BJ (cell line): Measurements from ENCODE around the gene KCTD13. TPM values are rescaled to one million over a fixed set of nuclear protein-coding genes. Genes with fewer than 3 reads are reported as not detected.

Experiments
- CTCF ChIA-PET: fragments of 350-600 bp; formaldehyde crosslinking; extraction: SDS; loops from one replicate; lab custom pipeline; 2021; ENCODE audit warnings: antibody characterized with exemption, inconsistent platforms; lab: Yijun Ruan, JAX
- POLR2A ChIA-PET: fragments of 300-600 bp; sonication (Branson Sonifier 250); formaldehyde crosslinking; extraction: SDS; loops from one replicate; lab custom pipeline; 2021; ENCODE audit warnings: antibody characterized with exemption; lab: Charles Lee
- DNase-seq: peaks from one replicate; pipeline ENCODE4 v3.0.0-alpha.2; 2011; ENCODE audit warnings: low read depth
- H3K27me3 ChIP-seq: 2 replicates; pipeline ENCODE4 v1.6.0; 2011; ENCODE audit warnings: low read length; ENCODE audit not compliant: control insufficient read depth, insufficient read depth
- H3K36me3 ChIP-seq: 2 replicates; pipeline ENCODE4 v1.5.1; 2011; ENCODE audit warnings: low read length; ENCODE audit not compliant: control insufficient read depth, insufficient read depth
- H3K4me3 ChIP-seq: 2 replicates; pipeline ENCODE4 v1.5.1; 2011; ENCODE audit warnings: low read depth, mild to moderate bottlenecking, control low read depth, low read length
- polyA plus RNA-seq: library from polyadenylated mRNA; depleted of rRNA; stranded (reverse); fragments of >200 nt; gene quantifications from 2 replicates; pipeline ENCODE4 v1.2.3, GENCODE V29; 2011
- TF ChIP-seq, protein P1 (sequence below): IDR thresholded peaks from 2 replicates; pipeline ENCODE4 v1.5.1; 2011; ENCODE audit warnings: low read depth, mild to moderate bottlenecking, control low read depth, inconsistent platforms, low read length, moderate library complexity; ENCODE audit not compliant: insufficient read depth

The KCTD13 gene
- polyA plus RNA-seq, 1 experiment: 12.3 TPM

DNA sequence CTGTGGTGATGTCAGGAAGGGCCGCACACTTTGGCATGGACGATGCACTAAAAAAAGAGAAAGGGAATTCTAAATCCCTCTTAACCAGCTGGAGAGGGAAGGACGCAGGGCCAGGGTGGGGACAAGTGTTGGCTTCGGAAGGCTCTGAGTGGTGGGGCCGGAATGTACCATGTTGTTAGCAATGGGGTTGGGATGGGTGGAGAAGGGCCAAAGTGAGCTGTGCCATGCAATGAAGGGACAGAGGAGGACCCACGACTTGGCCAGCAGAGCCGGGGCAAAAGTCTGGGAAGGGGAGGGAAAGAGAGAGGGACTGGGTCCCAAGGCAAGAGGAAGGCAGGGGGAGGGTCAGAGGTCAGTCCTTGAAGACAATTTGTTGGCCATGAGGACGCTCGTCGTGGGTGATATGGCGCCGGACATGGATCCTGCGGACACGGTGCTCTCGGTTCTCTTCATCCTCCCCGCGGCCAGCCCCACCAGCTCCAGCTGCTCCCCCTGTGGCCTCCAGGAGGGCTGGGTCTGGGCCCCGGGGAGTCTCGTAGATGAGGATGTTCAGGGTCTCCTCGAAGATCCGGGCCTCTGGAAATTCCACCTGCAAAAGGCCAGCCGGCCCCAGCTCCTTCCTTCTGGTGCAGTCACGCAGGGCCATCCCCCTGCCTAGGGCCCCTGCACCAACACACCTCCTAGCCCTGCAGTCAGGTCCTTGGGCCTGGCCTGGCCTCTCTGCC is 19.3 kb downstream of the KCTD13 start:
- DNase-seq: no peak
- ChIA-PET CTCF (interaction anchor here (1.1 to 1.3 kb wide), 2 partner anchors 9 to 66 kb away, joined by 3 to 5 read pairs; no protein-coding TSS in a partner anchor), POLR2A (no interaction called here)
- H3K4me3 ChIP-seq: no peak overlapping the region
- TF ChIP-seq, protein P1, sequence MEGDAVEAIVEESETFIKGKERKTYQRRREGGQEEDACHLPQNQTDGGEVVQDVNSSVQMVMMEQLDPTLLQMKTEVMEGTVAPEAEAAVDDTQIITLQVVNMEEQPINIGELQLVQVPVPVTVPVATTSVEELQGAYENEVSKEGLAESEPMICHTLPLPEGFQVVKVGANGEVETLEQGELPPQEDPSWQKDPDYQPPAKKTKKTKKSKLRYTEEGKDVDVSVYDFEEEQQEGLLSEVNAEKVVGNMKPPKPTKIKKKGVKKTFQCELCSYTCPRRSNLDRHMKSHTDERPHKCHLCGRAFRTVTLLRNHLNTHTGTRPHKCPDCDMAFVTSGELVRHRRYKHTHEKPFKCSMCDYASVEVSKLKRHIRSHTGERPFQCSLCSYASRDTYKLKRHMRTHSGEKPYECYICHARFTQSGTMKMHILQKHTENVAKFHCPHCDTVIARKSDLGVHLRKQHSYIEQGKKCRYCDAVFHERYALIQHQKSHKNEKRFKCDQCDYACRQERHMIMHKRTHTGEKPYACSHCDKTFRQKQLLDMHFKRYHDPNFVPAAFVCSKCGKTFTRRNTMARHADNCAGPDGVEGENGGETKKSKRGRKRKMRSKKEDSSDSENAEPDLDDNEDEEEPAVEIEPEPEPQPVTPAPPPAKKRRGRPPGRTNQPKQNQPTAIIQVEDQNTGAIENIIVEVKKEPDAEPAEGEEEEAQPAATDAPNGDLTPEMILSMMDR: no peak
- H3K27me3 ChIP-seq: no peaks in the 10 kb centered on the region
- peaks cover 1% of the 10 kb centered on the region; the same call in 1 of the 2 replicates for H3K36me3 ChIP-seq

DNA sequence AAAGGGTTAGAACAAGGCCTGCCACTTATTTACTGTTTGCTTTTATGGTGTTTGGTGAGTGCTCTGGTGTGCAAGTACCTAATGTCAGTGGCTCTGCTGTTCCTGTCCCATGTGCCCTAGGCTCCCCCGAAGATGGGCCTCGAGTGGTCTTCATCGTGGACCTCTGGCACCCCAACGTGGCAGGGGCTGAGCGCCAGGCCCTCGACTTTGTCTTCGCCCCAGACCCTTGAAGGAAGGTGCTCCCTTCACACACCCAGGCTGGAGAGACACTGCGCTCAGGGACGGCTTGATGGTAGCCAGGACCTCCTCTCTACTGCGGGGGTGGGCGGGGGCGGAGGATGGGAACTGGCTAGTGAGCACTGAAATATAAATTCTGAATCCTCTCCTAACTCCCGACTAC is 20.4 kb downstream of the KCTD13 start:
- POLR2A ChIA-PET: no interaction called here
- no peak for DNase-seq
- H3K4me3 ChIP-seq: no peak overlapping the region
- no peaks in the 10 kb centered on the region for H3K27me3 ChIP-seq
- TF ChIP-seq, protein P1: no peak
- H3K36me3 ChIP-seq: peaks cover 1% of the 10 kb centered on the region; the same call in 1 of the 2 replicates
- CTCF ChIA-PET: no interaction called here

DNA sequence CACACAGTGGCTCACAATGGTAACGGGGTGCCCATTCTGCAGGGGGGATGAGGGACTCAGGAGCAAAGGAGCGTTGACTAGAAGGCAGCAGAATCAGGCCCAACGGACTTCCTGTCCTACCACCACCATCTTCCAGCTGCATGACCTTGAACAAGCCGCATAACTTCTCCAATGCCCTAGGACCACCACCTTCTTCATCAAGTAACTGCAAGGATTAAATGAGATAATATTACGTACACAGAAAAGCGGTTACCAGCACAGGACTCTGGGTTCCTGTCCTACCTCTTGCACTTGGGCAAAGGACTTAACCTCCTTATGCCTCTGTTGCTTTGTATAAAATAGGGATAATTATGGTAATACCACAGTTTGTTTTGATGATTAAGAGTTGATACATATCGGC is 21.1 kb downstream of the KCTD13 start:
- H3K4me3 ChIP-seq: no peak overlapping the region
- ChIA-PET POLR2A (no interaction called here), CTCF (no interaction called here)
- no peak for DNase-seq
- H3K27me3 ChIP-seq: no peaks in the 10 kb centered on the region
- TF ChIP-seq, protein P1: no peak
- peaks cover 1% of the 10 kb centered on the region; the same call in 1 of the 2 replicates for H3K36me3 ChIP-seq

DNA sequence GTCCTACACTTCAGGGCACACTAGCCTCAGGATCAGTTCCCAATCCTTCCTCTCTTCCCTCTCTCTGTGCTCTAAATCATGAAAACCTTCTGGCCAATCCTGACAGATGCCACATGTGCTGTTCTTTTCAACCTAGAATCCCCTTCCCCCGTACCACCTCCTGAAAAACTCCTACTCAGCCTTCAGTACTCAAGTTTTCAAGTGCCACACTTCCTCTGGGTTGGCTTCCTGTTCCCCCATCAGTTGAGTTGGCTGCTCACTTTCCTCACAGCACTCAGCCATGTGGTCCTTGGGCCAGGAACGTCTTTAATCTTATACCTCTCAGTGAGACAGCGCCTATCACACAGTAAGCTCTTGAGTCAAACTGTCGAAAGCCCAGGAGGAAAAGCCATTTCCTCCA is 22.4 kb downstream of the KCTD13 start:
- Histone ChIP-seq H3K27me3 (no peaks in the 10 kb centered on the region; the same call in 1 of the 2 replicates), H3K36me3 (peaks cover 1% of the 10 kb centered on the region; the same call in 1 of the 2 replicates), H3K4me3 (no peak overlapping the region)
- ChIA-PET CTCF (no interaction called here), POLR2A (no interaction called here)
- DNase-seq: no peak
- TF ChIP-seq, protein P1: no peak

DNA sequence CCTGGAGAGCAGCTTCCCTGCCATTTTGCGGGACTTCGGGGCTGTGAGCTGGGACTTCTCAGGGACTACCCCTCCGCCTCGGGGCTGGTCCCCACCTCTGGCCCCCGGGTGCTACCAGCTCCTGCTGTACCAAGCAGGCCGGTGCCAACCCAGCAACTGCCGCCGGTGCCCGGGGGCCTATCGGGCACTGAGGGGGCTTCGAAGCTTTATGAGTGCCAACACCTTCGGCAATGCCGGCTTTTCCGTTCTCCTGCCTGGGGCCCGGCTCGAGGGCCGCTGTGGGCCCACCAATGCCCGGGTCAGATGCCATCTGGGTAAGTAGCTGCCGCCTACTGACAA is 24.4 kb downstream of the KCTD13 start:
- DNase-seq: no peak
- H3K4me3 ChIP-seq: peak overlapping the region; percentile 84
- CTCF ChIA-PET: interaction anchor here (0.6 to 1.6 kb wide), 4 partner anchors 24 to 107 kb away, joined by 3 to 4 read pairs (median 3); partner anchors contain the start of gene KCTD13
- TF ChIP-seq, protein P1: no peak
- peaks cover 2% of the 10 kb centered on the region for H3K27me3 ChIP-seq
- H3K36me3 ChIP-seq: peaks cover 1% of the 10 kb centered on the region; the same call in 1 of the 2 replicates
- POLR2A ChIA-PET: no interaction called here
